Panc1 (cell line): ENCODE results near the gene C3orf22. TPM values are rescaled to one million over a fixed set of nuclear protein-coding genes. Genes with fewer than 3 reads are reported as not detected.

Source experiments
- ATAC-seq: fragments of 200-7000 bp; cut with Tn5 transposase; 2 replicates; pipeline ENCODE4 v1.9.1; 2020; ENCODE audit warnings: mild to moderate bottlenecking, moderate library complexity
- BruUV-seq: library from RNA; stranded (reverse); fragments of 400-500 nt; replicated peaks from 2 replicates; lab custom pipeline; 2021; lab: Mats Ljungman, UMichigan
- CTCF ChIA-PET: fragments of 300-600 bp; sonication (Branson Sonifier 250); formaldehyde crosslinking; loops from one replicate; lab custom pipeline; 2022; ENCODE audit warnings: antibody characterized with exemption; lab: Charles Lee
- POLR2A ChIA-PET: fragments of 300-600 bp; sonication (Branson Sonifier 250); formaldehyde crosslinking; loops from one replicate; lab custom pipeline; 2022; ENCODE audit warnings: antibody characterized with exemption; lab: Charles Lee
- DNase-seq: peaks from one replicate; pipeline ENCODE4 v3.0.0-alpha.2; 2010; ENCODE audit warnings: low read depth, low spot score
- H3K27ac ChIP-seq: 2 replicates; pipeline ENCODE4 v1.5.1; 2011; ENCODE audit warnings: mild to moderate bottlenecking, low read length, inconsistent platforms
- H3K27me3 ChIP-seq: fragments of 200-500 bp; sonication (Bioruptor generic); 2 replicates; pipeline ENCODE4 v1.6.0; 2014; ENCODE audit warnings: low read length, inconsistent platforms; ENCODE audit not compliant: control insufficient read depth, insufficient read depth
- H3K36me3 ChIP-seq: fragments of 200-500 bp; sonication (Bioruptor generic); 2 replicates; pipeline ENCODE4 v1.5.1; 2014; ENCODE audit warnings: inconsistent platforms, mild to moderate bottlenecking, low read length, moderate library complexity; ENCODE audit not compliant: control insufficient read depth, insufficient read depth
- H3K4me1 ChIP-seq: 2 replicates; pipeline ENCODE4 v1.5.1; 2011; ENCODE audit warnings: inconsistent platforms, mild to moderate bottlenecking, low read length, moderate library complexity; ENCODE audit not compliant: control insufficient read depth, insufficient read depth
- H3K4me3 ChIP-seq, 2 experiments: 2 replicates each; pipeline ENCODE4 v1.5.1; 2011 to 2012; ENCODE audit warnings: low read depth in 2 of 2, low read length in 2 of 2, mild to moderate bottlenecking in 2 of 2, inconsistent platforms in 1 of 2, moderate library complexity in 1 of 2
- H3K9me3 ChIP-seq: fragments of 200-500 bp; sonication (Bioruptor generic); 2 replicates; pipeline ENCODE4 v1.5.1; 2014; ENCODE audit warnings: low read depth, mild to moderate bottlenecking, inconsistent platforms, low read length, moderate library complexity; ENCODE audit not compliant: control insufficient read depth, insufficient read depth
- POLR2AphosphoS5 ChIP-seq: IDR thresholded peaks from 2 replicates; pipeline ENCODE4 v1.6.1; 2012; ENCODE audit warnings: mild to moderate bottlenecking, low read depth, low read length, moderate library complexity
- SIN3A ChIP-seq: IDR thresholded peaks from 2 replicates; pipeline ENCODE4 v1.6.1; 2012; ENCODE audit warnings: low read depth, mild to moderate bottlenecking, low read length, moderate library complexity, borderline replicate concordance; ENCODE audit not compliant: insufficient read depth
- TCF7L2 ChIP-seq: IDR thresholded peaks from 2 replicates; pipeline ENCODE4 v1.6.1; 2011; ENCODE audit warnings: mild to moderate bottlenecking, low read depth, low read length, inconsistent platforms
- in situ Hi-C: cut with HindIII; loops from 2 replicates; pipeline ENCODE4 v1.10.0; 2016; ENCODE audit warnings: low sequenced_read_pairs, low pct_unique_long_range_greater_than_20kb
- intact Hi-C: fragments of 100-400 bp; cut with micrococcal nuclease; formaldehyde crosslinking; loops from one replicate; pipeline ENCODE4 v1.10.0; 2022; ENCODE audit not compliant: unreplicated experiment
- total RNA-seq: library from RNA; stranded (reverse); gene quantifications from one replicate; pipeline ENCODE4 v1.2.1, GENCODE V29; 2021; ENCODE audit not compliant: unreplicated experiment
- TF ChIP-seq, protein P1 (sequence below): fragments of 450-650 bp; IDR thresholded peaks from 2 replicates; pipeline ENCODE4 v1.5.1; 2017; ENCODE audit warnings: mild to moderate bottlenecking
- TF ChIP-seq, protein P2 (sequence below), 2 experiments: IDR thresholded peaks; 2 replicates each; pipeline ENCODE4 v1.6.1; 2011 to 2012; ENCODE audit warnings: low read depth in 2 of 2, control low read depth in 1 of 2, low read length in 1 of 2, mild to moderate bottlenecking in 1 of 2, moderate library complexity in 1 of 2; ENCODE audit not compliant: insufficient read depth in 1 of 2

The C3orf22 gene
- total RNA-seq, 1 experiment from 2014 or later, result not detected

DNA sequence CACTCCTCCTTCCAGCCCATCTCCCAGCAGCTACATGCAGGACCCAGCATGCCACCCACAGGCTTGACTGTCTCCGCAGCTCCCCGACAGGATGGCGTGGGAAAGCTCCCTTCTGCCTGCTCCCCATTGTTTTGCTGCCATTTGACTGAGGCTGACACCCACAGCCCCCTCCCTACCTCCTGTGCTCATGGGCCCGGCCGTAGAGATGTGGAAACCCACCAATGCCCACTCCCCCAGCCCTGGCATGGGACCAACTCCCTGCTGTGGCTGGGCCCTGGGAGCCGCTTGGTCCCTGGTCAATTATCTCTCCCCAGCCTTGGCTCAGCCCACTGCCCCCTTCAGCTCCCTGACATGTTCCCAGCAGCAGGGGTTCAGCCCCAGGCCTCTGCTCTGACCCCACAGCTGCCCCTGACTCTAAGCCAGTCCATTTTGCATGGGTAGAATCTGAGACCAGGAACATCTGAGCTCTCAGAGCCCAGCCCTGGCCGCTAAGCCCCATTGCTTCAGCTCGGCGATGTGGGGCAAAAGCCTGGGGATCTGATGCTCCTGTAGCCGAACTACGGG, 8.2 kb downstream of the C3orf22 start:
- in situ Hi-C loops, result no loop called here
- no TSS peak for BruUV-seq

DNA sequence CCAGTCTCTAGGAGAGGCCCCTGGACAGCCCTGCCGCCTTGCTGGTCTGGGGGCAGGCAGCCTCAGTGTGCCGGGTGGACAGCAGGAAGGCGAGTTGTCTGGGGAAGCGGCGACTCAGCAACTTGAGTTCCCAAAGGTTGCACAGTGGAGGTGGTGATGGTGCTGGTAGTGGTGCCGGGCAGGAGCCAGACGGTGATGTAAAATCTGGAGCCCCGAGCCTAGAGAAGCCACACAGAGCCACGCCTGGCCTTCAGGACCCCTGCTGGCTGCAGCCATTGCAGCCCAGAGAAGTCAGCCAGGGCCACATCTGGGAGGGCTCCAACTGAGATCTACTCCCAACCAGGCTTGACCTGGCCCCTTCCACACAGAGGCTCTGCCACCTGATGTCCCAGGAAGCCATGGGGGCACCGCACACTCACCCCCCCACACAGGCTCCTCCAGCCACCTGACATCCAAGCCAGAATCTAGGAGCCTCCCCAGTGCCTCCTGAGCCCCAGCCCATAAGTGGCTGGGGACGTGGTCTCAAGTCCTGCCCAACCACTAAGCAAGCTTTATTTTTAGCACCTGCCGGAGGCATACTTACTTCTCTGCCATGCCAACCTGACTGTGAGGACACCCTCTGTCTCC, 8.8 kb downstream of the C3orf22 start:
- DNase-seq (no peak), ATAC-seq (no peak)
- POLR2A ChIA-PET, result no interaction called here
- intact Hi-C loops, result loop anchor here (1.0 kb wide), 1 partner anchor 19 kb away; no protein-coding TSS in a partner anchor
- H3K9me3 ChIP-seq, result no peaks in the 10 kb centered on the region
- no peak for TF ChIP-seq TCF7L2
- TF ChIP-seq, protein P1, sequence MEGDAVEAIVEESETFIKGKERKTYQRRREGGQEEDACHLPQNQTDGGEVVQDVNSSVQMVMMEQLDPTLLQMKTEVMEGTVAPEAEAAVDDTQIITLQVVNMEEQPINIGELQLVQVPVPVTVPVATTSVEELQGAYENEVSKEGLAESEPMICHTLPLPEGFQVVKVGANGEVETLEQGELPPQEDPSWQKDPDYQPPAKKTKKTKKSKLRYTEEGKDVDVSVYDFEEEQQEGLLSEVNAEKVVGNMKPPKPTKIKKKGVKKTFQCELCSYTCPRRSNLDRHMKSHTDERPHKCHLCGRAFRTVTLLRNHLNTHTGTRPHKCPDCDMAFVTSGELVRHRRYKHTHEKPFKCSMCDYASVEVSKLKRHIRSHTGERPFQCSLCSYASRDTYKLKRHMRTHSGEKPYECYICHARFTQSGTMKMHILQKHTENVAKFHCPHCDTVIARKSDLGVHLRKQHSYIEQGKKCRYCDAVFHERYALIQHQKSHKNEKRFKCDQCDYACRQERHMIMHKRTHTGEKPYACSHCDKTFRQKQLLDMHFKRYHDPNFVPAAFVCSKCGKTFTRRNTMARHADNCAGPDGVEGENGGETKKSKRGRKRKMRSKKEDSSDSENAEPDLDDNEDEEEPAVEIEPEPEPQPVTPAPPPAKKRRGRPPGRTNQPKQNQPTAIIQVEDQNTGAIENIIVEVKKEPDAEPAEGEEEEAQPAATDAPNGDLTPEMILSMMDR, result no peak
- TF ChIP-seq, protein P2, sequence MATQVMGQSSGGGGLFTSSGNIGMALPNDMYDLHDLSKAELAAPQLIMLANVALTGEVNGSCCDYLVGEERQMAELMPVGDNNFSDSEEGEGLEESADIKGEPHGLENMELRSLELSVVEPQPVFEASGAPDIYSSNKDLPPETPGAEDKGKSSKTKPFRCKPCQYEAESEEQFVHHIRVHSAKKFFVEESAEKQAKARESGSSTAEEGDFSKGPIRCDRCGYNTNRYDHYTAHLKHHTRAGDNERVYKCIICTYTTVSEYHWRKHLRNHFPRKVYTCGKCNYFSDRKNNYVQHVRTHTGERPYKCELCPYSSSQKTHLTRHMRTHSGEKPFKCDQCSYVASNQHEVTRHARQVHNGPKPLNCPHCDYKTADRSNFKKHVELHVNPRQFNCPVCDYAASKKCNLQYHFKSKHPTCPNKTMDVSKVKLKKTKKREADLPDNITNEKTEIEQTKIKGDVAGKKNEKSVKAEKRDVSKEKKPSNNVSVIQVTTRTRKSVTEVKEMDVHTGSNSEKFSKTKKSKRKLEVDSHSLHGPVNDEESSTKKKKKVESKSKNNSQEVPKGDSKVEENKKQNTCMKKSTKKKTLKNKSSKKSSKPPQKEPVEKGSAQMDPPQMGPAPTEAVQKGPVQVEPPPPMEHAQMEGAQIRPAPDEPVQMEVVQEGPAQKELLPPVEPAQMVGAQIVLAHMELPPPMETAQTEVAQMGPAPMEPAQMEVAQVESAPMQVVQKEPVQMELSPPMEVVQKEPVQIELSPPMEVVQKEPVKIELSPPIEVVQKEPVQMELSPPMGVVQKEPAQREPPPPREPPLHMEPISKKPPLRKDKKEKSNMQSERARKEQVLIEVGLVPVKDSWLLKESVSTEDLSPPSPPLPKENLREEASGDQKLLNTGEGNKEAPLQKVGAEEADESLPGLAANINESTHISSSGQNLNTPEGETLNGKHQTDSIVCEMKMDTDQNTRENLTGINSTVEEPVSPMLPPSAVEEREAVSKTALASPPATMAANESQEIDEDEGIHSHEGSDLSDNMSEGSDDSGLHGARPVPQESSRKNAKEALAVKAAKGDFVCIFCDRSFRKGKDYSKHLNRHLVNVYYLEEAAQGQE (IDR thresholded peaks at IDR 0.05; ENCODE audit: insufficient read depth in 1 of 2, low read depth in 2 of 2, low read length in 1 of 2), result no peak
- no peak for TF ChIP-seq SIN3A
- no peak for TF ChIP-seq POLR2AphosphoS5
- no peaks in the 10 kb centered on the region for H3K36me3 ChIP-seq
- H3K27ac ChIP-seq, result no peak overlapping the region
- no peaks in the 10 kb centered on the region for H3K4me1 ChIP-seq
- no TSS peak for BruUV-seq
- in situ Hi-C loops, result no loop called here
- H3K4me3 ChIP-seq, result no peak overlapping the region
- H3K27me3 ChIP-seq, result no peaks in the 10 kb centered on the region; the same call in 1 of the 2 replicates
- CTCF ChIA-PET, result no interaction called here

More for the DNA sequence above, 8.2 kb downstream of the C3orf22 start:
- no peak overlapping the region for H3K27ac ChIP-seq
- no peaks in the 10 kb centered on the region for H3K9me3 ChIP-seq
- intact Hi-C loops, result no loop called here
- no peaks in the 10 kb centered on the region; the same call in 1 of the 2 replicates for H3K27me3 ChIP-seq
- H3K4me1 ChIP-seq, result no peaks in the 10 kb centered on the region
- DNase-seq (no peak), ATAC-seq (no peak)
- POLR2A ChIA-PET, result no interaction called here
- CTCF ChIA-PET, result no interaction called here
- H3K4me3 ChIP-seq, result no peak overlapping the region
- no peaks in the 10 kb centered on the region for H3K36me3 ChIP-seq
- TF ChIP-seq, protein P2 (IDR thresholded peaks at IDR 0.05; ENCODE audit: insufficient read depth in 1 of 2, low read depth in 2 of 2, low read length in 1 of 2), result no peak
- TF ChIP-seq, protein P1, result no peak
- no peak for TF ChIP-seq TCF7L2
- TF ChIP-seq POLR2AphosphoS5, result no peak
- TF ChIP-seq SIN3A, result no peak
